Naive thymus-derived CD8-positive, alpha-beta T cell (primary cell): ENCODE data around the gene CXCL6. TPM values are rescaled to one million over a fixed set of nuclear protein-coding genes. Genes with fewer than 3 reads are reported as not detected.

Experiments
- ATAC-seq, 2 donors: fragments of 150-1000 bp; cut with Tn5 transposase in 1 of 2; sonication (Bioruptor Pico), chemical (Tn5 transposase) in 1 of 2; 1 replicate in 1 of 2; 2 replicates in 1 of 2; pipeline ENCODE4 v1.10.0; 2021; ENCODE audit warnings: mild to moderate bottlenecking in 2 of 2, moderate library complexity in 2 of 2
- POLR2A ChIA-PET: fragments of 350-600 bp; sonication (Branson Sonifier 250); formaldehyde crosslinking; loops from one replicate; lab custom pipeline; 2021; ENCODE audit warnings: antibody characterized with exemption; lab: Charles Lee
- DNase-seq, 10 donors: peaks; one replicate each; pipeline versions ENCODE4 v3.0.0 to v3.0.0-alpha.2; 2020 to 2022
- H3K27ac Mint-ChIP-seq, 10 donors: one replicate each; pipeline ENCODE4 v1.8.0; 2020 to 2022; ENCODE audit warnings: mild to moderate bottlenecking in 10 of 10, mixed read lengths in 10 of 10, moderate library complexity in 4 of 10, inconsistent platforms in 1 of 10
- H3K27me3 Mint-ChIP-seq, 5 donors: one replicate each; pipeline ENCODE4 v1.8.0; 2021 to 2022; ENCODE audit warnings: mixed read lengths in 5 of 5
- H3K36me3 Mint-ChIP-seq, 3 donors: one replicate each; pipeline ENCODE4 v1.8.0; 2020 to 2022; ENCODE audit warnings: mixed read lengths in 3 of 3, mild to moderate bottlenecking in 2 of 3, inconsistent platforms in 1 of 3
- H3K4me1 Mint-ChIP-seq, 4 donors: one replicate each; pipeline ENCODE4 v1.8.0; 2021 to 2022; ENCODE audit warnings: mixed read lengths in 4 of 4
- H3K4me3 Mint-ChIP-seq, 10 donors: one replicate each; pipeline ENCODE4 v1.8.0; 2020 to 2022; ENCODE audit warnings: mild to moderate bottlenecking in 10 of 10, mixed read lengths in 10 of 10, moderate library complexity in 6 of 10, inconsistent platforms in 1 of 10
- H3K9me3 Mint-ChIP-seq, 9 donors: one replicate each; pipeline ENCODE4 v1.8.0; 2020 to 2022; ENCODE audit warnings: mixed read lengths in 9 of 9, mild to moderate bottlenecking in 3 of 9, inconsistent platforms in 1 of 9, moderate library complexity in 1 of 9
- polyA plus RNA-seq, 3 donors: library from polyadenylated mRNA; unstranded; fragments of 300-500 nt; fragmentation: Illumina TruSeq; gene quantifications; one replicate each; pipeline ENCODE4 v1.2.3, GENCODE V29; 2021
- total RNA-seq, 8 experiments: library from RNA in 2 of 8; stranded (reverse) in 2 of 8; gene quantifications; one replicate each; pipeline ENCODE4 v1.2.3 and lab custom pipeline; 2021 to 2026

The CXCL6 gene
- total and polyA plus RNA-seq, 5 experiments from 2014 or later = not detected

- Mint-ChIP-seq H3K4me1 (no peaks in the 10 kb centered on the region), H3K36me3 (no peaks in the 10 kb centered on the region), H3K27ac (no peak overlapping the region), H3K27me3 (no peaks in the 10 kb centered on the region), H3K4me3 (no peak overlapping the region), H3K9me3 (peaks cover 0 to 4% (median 0%) of the 10 kb centered on the region in 9 donors)
- DNase-seq (no peak), ATAC-seq (no peak)
- POLR2A ChIA-PET = no interaction called here
Observed at GRCh38 chr4:73847526-73848182, 11.2 kb downstream of the CXCL6 start.

- Mint-ChIP-seq H3K4me3 (no peak overlapping the region), H3K9me3 (peaks cover 0 to 4% (median 0%) of the 10 kb centered on the region in 9 donors), H3K4me1 (no peaks in the 10 kb centered on the region), H3K36me3 (no peaks in the 10 kb centered on the region), H3K27ac (no peak overlapping the region), H3K27me3 (no peaks in the 10 kb centered on the region)
- no peak for ATAC-seq
- POLR2A ChIA-PET = no interaction called here
- DNase-seq = no peak
Observed at GRCh38 chr4:73848183-73848777, 11.8 kb downstream of the CXCL6 start.

GRCh38 chr4:73850261-73850970 lies 13.9 kb downstream of the CXCL6 start:
- H3K36me3 Mint-ChIP-seq = no peaks in the 10 kb centered on the region
- H3K4me3 Mint-ChIP-seq = no peak overlapping the region
- ATAC-seq (no peak), DNase-seq (no peak)
- H3K27ac Mint-ChIP-seq = no peak overlapping the region
- peaks cover 0 to 4% (median 0%) of the 10 kb centered on the region in 9 donors for H3K9me3 Mint-ChIP-seq
- H3K27me3 Mint-ChIP-seq = peaks cover 1 to 8% (median 5%) of the 10 kb centered on the region in 5 donors
- POLR2A ChIA-PET = no interaction called here
- H3K4me1 Mint-ChIP-seq = no peaks in the 10 kb centered on the region

- DNase-seq = no peak
- H3K9me3 Mint-ChIP-seq = peaks cover 0 to 4% (median 0%) of the 10 kb centered on the region in 9 donors
- no peak overlapping the region for H3K27ac Mint-ChIP-seq
- no peak for ATAC-seq
- H3K4me3 Mint-ChIP-seq = no peak overlapping the region
- POLR2A ChIA-PET = no interaction called here
- H3K27me3 Mint-ChIP-seq = peaks cover 1 to 8% (median 5%) of the 10 kb centered on the region in 5 donors
- H3K4me1 Mint-ChIP-seq = no peaks in the 10 kb centered on the region
- H3K36me3 Mint-ChIP-seq = no peaks in the 10 kb centered on the region
Observed at GRCh38 chr4:73851293-73851692, 14.8 kb downstream of the CXCL6 start.

- Mint-ChIP-seq H3K36me3 (no peaks in the 10 kb centered on the region), H3K4me1 (no peaks in the 10 kb centered on the region), H3K4me3 (no peak overlapping the region), H3K27ac (no peak overlapping the region), H3K9me3 (peaks cover 0 to 4% (median 0%) of the 10 kb centered on the region in 9 donors), H3K27me3 (peaks cover 1 to 8% (median 5%) of the 10 kb centered on the region in 5 donors)
- ATAC-seq (no peak), DNase-seq (no peak)
- POLR2A ChIA-PET = no interaction called here
Observed at GRCh38 chr4:73852771-73853170, 16.3 kb downstream of the CXCL6 start.

GRCh38 chr4:73853246-73853704 lies 16.8 kb downstream of the CXCL6 start, which contains the start of gene PF4V1:
Gene PF4V1, plus strand, starts transcription at chr4:73853296. Its CDS starts 67 bp downstream, at chr4:73853363.
- Mint-ChIP-seq H3K4me3 (no peak within 1 kb of the TSS), H3K27me3 (peaks cover 1 to 8% (median 5%) of the 10 kb centered on the region in 5 donors), H3K36me3 (no peaks in the 10 kb centered on the region), H3K4me1 (no peaks in the 10 kb centered on the region), H3K9me3 (peaks cover 0 to 4% (median 0%) of the 10 kb centered on the region in 9 donors), H3K27ac (peak within 1 kb of the TSS in 1 of 10 donors; percentile 65)
- ATAC-seq = no peak
- POLR2A ChIA-PET = no interaction called here
- DNase-seq = no peak

GRCh38 chr4:73853718-73854473 lies 17.4 kb downstream of the CXCL6 start:
- Mint-ChIP-seq H3K27ac (peak overlapping the region in 1 of 10 donors; percentile 65), H3K4me3 (no peak overlapping the region), H3K9me3 (peaks cover 0 to 4% (median 0%) of the 10 kb centered on the region in 9 donors), H3K27me3 (peaks cover 1 to 8% (median 5%) of the 10 kb centered on the region in 5 donors), H3K4me1 (no peaks in the 10 kb centered on the region), H3K36me3 (no peaks in the 10 kb centered on the region)
- ATAC-seq (no peak), DNase-seq (no peak)
- POLR2A ChIA-PET = no interaction called here

GRCh38 chr4:73855406-73855805 lies 18.9 kb downstream of the CXCL6 start:
- Mint-ChIP-seq H3K4me3 (no peak overlapping the region), H3K4me1 (no peaks in the 10 kb centered on the region), H3K27me3 (peaks cover 1 to 8% (median 5%) of the 10 kb centered on the region in 5 donors), H3K9me3 (peaks cover 0 to 1% (median 0%) of the 10 kb centered on the region in 9 donors), H3K36me3 (no peaks in the 10 kb centered on the region), H3K27ac (no peak overlapping the region)
- DNase-seq = no peak
- POLR2A ChIA-PET = no interaction called here
- ATAC-seq = no peak

- no peak overlapping the region for H3K27ac Mint-ChIP-seq
- POLR2A ChIA-PET = no interaction called here
Observed at GRCh38 chr4:73856518-73856917, 20.0 kb downstream of the CXCL6 start.

GRCh38 chr4:73859614-73860088 lies 23.2 kb downstream of the CXCL6 start:
- ATAC-seq (no peak), DNase-seq (no peak)
- no peak overlapping the region for H3K27ac Mint-ChIP-seq
- H3K9me3 Mint-ChIP-seq = peaks cover 0 to 1% (median 0%) of the 10 kb centered on the region in 9 donors
- H3K4me3 Mint-ChIP-seq = no peak overlapping the region
- peaks cover 1 to 10% (median 5%) of the 10 kb centered on the region in 5 donors for H3K27me3 Mint-ChIP-seq
- POLR2A ChIA-PET = no interaction called here
- H3K4me1 Mint-ChIP-seq = no peaks in the 10 kb centered on the region
- no peaks in the 10 kb centered on the region for H3K36me3 Mint-ChIP-seq

More at GRCh38 chr4:73856518-73856917, 20.0 kb downstream of the CXCL6 start:
- Mint-ChIP-seq H3K4me3 (no peak overlapping the region), H3K9me3 (peaks cover 0 to 1% (median 0%) of the 10 kb centered on the region in 9 donors), H3K27me3 (peaks cover 1 to 8% (median 5%) of the 10 kb centered on the region in 5 donors), H3K4me1 (no peaks in the 10 kb centered on the region), H3K36me3 (no peaks in the 10 kb centered on the region)
- ATAC-seq (no peak), DNase-seq (no peak)

GRCh38 chr4:73860181-73860580 lies 23.7 kb downstream of the CXCL6 start:
- ATAC-seq (no peak), DNase-seq (no peak)
- POLR2A ChIA-PET = no interaction called here
- Mint-ChIP-seq H3K27me3 (peaks cover 0 to 10% (median 4%) of the 10 kb centered on the region in 5 donors), H3K27ac (no peak overlapping the region), H3K4me1 (no peaks in the 10 kb centered on the region), H3K4me3 (no peak overlapping the region), H3K9me3 (peaks cover 0 to 1% (median 0%) of the 10 kb centered on the region in 9 donors), H3K36me3 (no peaks in the 10 kb centered on the region)

- DNase-seq = no peak
- Mint-ChIP-seq H3K9me3 (peaks cover 0 to 1% (median 0%) of the 10 kb centered on the region in 9 donors), H3K4me1 (no peaks in the 10 kb centered on the region), H3K4me3 (no peak overlapping the region), H3K27me3 (peaks cover 0 to 10% (median 4%) of the 10 kb centered on the region in 5 donors), H3K36me3 (no peaks in the 10 kb centered on the region), H3K27ac (no peak overlapping the region)
- POLR2A ChIA-PET = no interaction called here
- no peak for ATAC-seq
Observed at GRCh38 chr4:73860917-73861316, 24.4 kb downstream of the CXCL6 start.
